ENCODE measurements around the gene HIPK4.

GRCh38 chr19:40423938-40424337 lies 34.0 kb upstream of the HIPK4 start:
- no peak for TF ChIP-seq CTCF (IDR thresholded peaks at IDR 0.05)
- TF ChIP-seq, protein P1, sequence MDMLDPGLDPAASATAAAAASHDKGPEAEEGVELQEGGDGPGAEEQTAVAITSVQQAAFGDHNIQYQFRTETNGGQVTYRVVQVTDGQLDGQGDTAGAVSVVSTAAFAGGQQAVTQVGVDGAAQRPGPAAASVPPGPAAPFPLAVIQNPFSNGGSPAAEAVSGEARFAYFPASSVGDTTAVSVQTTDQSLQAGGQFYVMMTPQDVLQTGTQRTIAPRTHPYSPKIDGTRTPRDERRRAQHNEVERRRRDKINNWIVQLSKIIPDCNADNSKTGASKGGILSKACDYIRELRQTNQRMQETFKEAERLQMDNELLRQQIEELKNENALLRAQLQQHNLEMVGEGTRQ (CRISPR knock-in tag; IDR thresholded peaks at IDR 0.05) = no peak
- no peak for TF ChIP-seq FOXJ3 (CRISPR knock-in tag; IDR thresholded peaks at IDR 0.05; ENCODE audit: borderline replicate concordance)

Data from WTC11 (cell line).